Adrenal gland (tissue), 12 donors: ENCODE results near the gene MAJIN. TPM values are rescaled to one million over a fixed set of nuclear protein-coding genes. Genes with fewer than 3 reads are reported as not detected.

Experiments used
- DNase-seq, 7 donors: peaks; one replicate each; pipeline ENCODE4 v3.0.0-alpha.2; 2019 to 2020
- H3K27ac ChIP-seq, 5 donors: fragments of 200-600 bp; sonication (generic) in 4 of 5; 1 replicate in 3 of 5; 2 replicates in 2 of 5; pipeline versions ENCODE4 v1.5.1 to v1.8.0; 2016 to 2020; ENCODE audit warnings: mild to moderate bottlenecking in 1 of 5
- H3K27me3 ChIP-seq: fragments of 200-600 bp; 2 replicates; pipeline ENCODE4 v1.8.0; 2021
- H3K36me3 ChIP-seq, 2 donors: fragments of 200-600 bp; replicated peaks in 1 of 2; 1 replicate in 1 of 2; 2 replicates in 1 of 2; pipeline versions ENCODE4 v1.5.1 to v1.8.0; 2018 to 2022
- H3K4me1 ChIP-seq, 2 donors: fragments of 200-600 bp; replicated peaks in 1 of 2; 1 replicate in 1 of 2; 2 replicates in 1 of 2; pipeline versions ENCODE4 v1.5.1 to v1.8.0; 2018 to 2021
- H3K4me3 ChIP-seq, 4 donors: fragments of 200-600 bp; sonication (generic) in 3 of 4; one replicate each; pipeline ENCODE4 v1.5.1; 2016 to 2018
- H3K9me3 ChIP-seq, 3 donors: fragments of 200-600 bp; sonication (generic) in 1 of 3; replicated peaks in 1 of 3; 1 replicate in 2 of 3; 2 replicates in 1 of 3; pipeline versions ENCODE4 v1.5.1 to v1.8.0; 2016 to 2021
- CTCF ChIP-seq, 6 experiments: fragments of 450-650 bp in 4 of 6; fragments of 200-600 bp in 2 of 6; sonication (generic) in 1 of 6; IDR thresholded peaks; 1 replicate in 5 of 6; 2 replicates in 1 of 6; pipeline versions ENCODE4 v1.5.1 to v1.8.0; 2016 to 2021; ENCODE audit warnings: antibody characterized with exemption in 6 of 6, mild to moderate bottlenecking in 2 of 6, moderate library complexity in 1 of 6
- POLR2A ChIP-seq, 2 donors: fragments of 450-650 bp; IDR thresholded peaks; one replicate each; pipeline ENCODE4 v1.6.1; 2017; ENCODE audit warnings: antibody characterized with exemption in 2 of 2, mild to moderate bottlenecking in 2 of 2, moderate library complexity in 1 of 2
- WGBS, 4 donors: extraction: QIAGEN DNeasy Blood & Tissue Kit in 2 of 4; methylation state at CpG; one replicate each; pipeline versions ENCODE4 v1.1.5 to v1.1.7; 2013 to 2017; 5-methylcytosine and 5-hydroxymethylcytosine counted together
- intact Hi-C, 2 donors: fragments of 100-400 bp; cut with DNase I; formaldehyde crosslinking; loops; one replicate each; pipeline versions ENCODE4 v1.14.1 to v1.15.0; 2022 to 2023
- polyA plus RNA-seq, 3 donors: library from polyadenylated mRNA; stranded (reverse); fragments of 200-250 nt in 2 of 3; fragments of 350-450 nt in 1 of 3; fragmentation: Illumina TruSeq in 1 of 3; extraction: RNeasy Lipid Tissue Mini Kit (QIAGEN cat#74804) in 1 of 3; gene quantifications; one replicate each; pipeline ENCODE4 v1.2.3, GENCODE V29; 2013 to 2014
- total RNA-seq, 9 donors: library from RNA; depleted of rRNA in 4 of 9; stranded (reverse); fragments of >200 nt in 4 of 9; fragments of 120-200 nt in 1 of 9; fragmentation: NEBNext Ultra II Directional in 1 of 9; extraction: Animal tissue kit (Norgen Biotek cat#: 25700) in 1 of 9; gene quantifications; one replicate each; pipeline versions ENCODE4 v1.1.0 to v1.2.4, GENCODE V29; 2013 to 2023
- donor health status: healthy with polysubstance abuse.
- donor health status: Bipolar disorder and iron deficiency.
- donor health status: DM: yes; HTN: yes; CAD: no.
- donor health status: DM: no; HTN: no; CAD: no.
- donor health status: DM: no; HTN: no; CAD: no.
- donor health status: DM: yes; HTN: yes; CAD: no.

Gene MAJIN
- total and polyA plus RNA-seq, 12 donors: 0.24 to 0.29 TPM; not detected in 10

- Histone ChIP-seq H3K36me3 (peaks cover 0 to 68% of the 10 kb centered on the region in 2 donors), H3K27me3 (no peaks in the 10 kb centered on the region), H3K4me1 (no peaks in the 10 kb centered on the region), H3K9me3 (no peaks in the 10 kb centered on the region), H3K4me3 (no peak overlapping the region), H3K27ac (no peak overlapping the region)
- TF ChIP-seq POLR2A (IDR thresholded peaks at IDR 0.05) (no peak), CTCF (IDR thresholded peaks at IDR 0.05) (no peak)
- no peak for DNase-seq
- intact Hi-C loops: loop anchor here in 1 of 2 donors (10.0 kb wide), 1 partner anchor 64 kb away; the partner anchor contains the start of gene BATF2
- WGBS, 4 donors: 86 to 98% (median 92%) methylated on average over 4 to 7 of the region's 7 CpGs
Measured at GRCh38 chr11:64931290-64931689, 40.6 kb downstream of the MAJIN start.

- H3K27ac ChIP-seq: no peak overlapping the region
- H3K27me3 ChIP-seq: no peaks in the 10 kb centered on the region
- H3K4me3 ChIP-seq: no peak overlapping the region
- H3K4me1 ChIP-seq: peaks cover 5 to 9% of the 10 kb centered on the region in 2 donors
- TF ChIP-seq POLR2A (IDR thresholded peaks at IDR 0.05): no peak
- no peak for TF ChIP-seq CTCF (IDR thresholded peaks at IDR 0.05)
- WGBS, 4 donors: 90 to 98% (median 96%) methylated on average over 6 of the region's 6 CpGs
- H3K36me3 ChIP-seq: peaks cover 0 to 68% of the 10 kb centered on the region in 2 donors
- intact Hi-C loops: loop anchor here in 1 of 2 donors (10.0 kb wide), 1 partner anchor 64 kb away; the partner anchor contains the start of gene BATF2
- no peaks in the 10 kb centered on the region for H3K9me3 ChIP-seq
- no peak for DNase-seq
Measured at GRCh38 chr11:64930340-64930739, 41.6 kb downstream of the MAJIN start.

- Histone ChIP-seq H3K4me1 (peaks cover 8 to 13% of the 10 kb centered on the region in 2 donors), H3K27me3 (no peaks in the 10 kb centered on the region), H3K36me3 (peaks cover 0 to 68% of the 10 kb centered on the region in 2 donors), H3K4me3 (no peak overlapping the region), H3K9me3 (no peaks in the 10 kb centered on the region), H3K27ac (no peak overlapping the region)
- DNase-seq: no peak
- 94 to 96% (median 95%) methylated on average over 6 to 7 of the region's 7 CpGs for WGBS, 4 donors
- TF ChIP-seq POLR2A (IDR thresholded peaks at IDR 0.05) (no peak), CTCF (IDR thresholded peaks at IDR 0.05) (no peak)
- intact Hi-C loops: loop anchor here in 1 of 2 donors (10.0 kb wide), 2 partner anchors 65 to 95 kb away; partner anchors contain the start of genes BATF2 and SNX15
Measured at GRCh38 chr11:64929625-64930024, 42.3 kb downstream of the MAJIN start.

- WGBS, 4 donors: 95 to 100% (median 96%) methylated on average over 2 of the region's 2 CpGs
- TF ChIP-seq CTCF (IDR thresholded peaks at IDR 0.05) (no peak), POLR2A (IDR thresholded peaks at IDR 0.05) (no peak)
- Histone ChIP-seq H3K4me1 (peaks cover 8 to 13% of the 10 kb centered on the region in 2 donors), H3K27ac (no peak overlapping the region), H3K36me3 (peaks cover 0 to 66% of the 10 kb centered on the region in 2 donors), H3K4me3 (no peak overlapping the region), H3K27me3 (no peaks in the 10 kb centered on the region), H3K9me3 (no peaks in the 10 kb centered on the region)
- intact Hi-C loops: loop anchor here in 1 of 2 donors (10.0 kb wide), 1 partner anchor 96 kb away; the partner anchor contains the start of gene SNX15
- DNase-seq: no peak
Measured at GRCh38 chr11:64928957-64929356, 43.0 kb downstream of the MAJIN start.
